Measurements from ENCODE around the gene TRABD2B. TPM values are rescaled to one million over a fixed set of nuclear protein-coding genes. Genes with fewer than 3 reads are reported as not detected.

TRABD2B gene
- total and polyA plus RNA-seq, 2 of the 13 experiments (the other 11 are each of a cell fraction or from before 2014, with no cell fraction given), result 0.04 TPM; not detected in 1

- TF ChIP-seq PATZ1 (CRISPR knock-in tag; IDR thresholded peaks at IDR 0.05), result 0 out of 2 replicates have a peak, but pooled peaks have one; percentile 9
- TF ChIP-seq IKZF1 (IDR thresholded peaks at IDR 0.05), result no peak
- peak; percentile 86 for TF ChIP-seq ZNF263 (CRISPR knock-in tag; IDR thresholded peaks at IDR 0.05)
- TF ChIP-seq HNRNPLL (IDR thresholded peaks at IDR 0.05; ENCODE audit: low read depth, low read length, poor library complexity, severe bottlenecking), result peak; percentile 42
- 0 out of 2 replicates have a peak, but pooled peaks have one; percentile 19 for TF ChIP-seq SPEN (CRISPR knock-in tag; IDR thresholded peaks at IDR 0.05; ENCODE audit: low read depth)
- TF ChIP-seq ZFP91 (CRISPR knock-in tag; IDR thresholded peaks at IDR 0.05; ENCODE audit: borderline replicate concordance), result peak; percentile 23; the same call in 1 of the 2 replicates
- peak; percentile 49; the same call in 1 of the 2 replicates for TF ChIP-seq SALL1 (CRISPR knock-in tag; IDR thresholded peaks at IDR 0.05)
- no peak for TF ChIP-seq BRD4 (CRISPR knock-in tag; IDR thresholded peaks at IDR 0.05)
- 0 out of 2 replicates have a peak, but pooled peaks have one; percentile 21 for TF ChIP-seq FOXO1 (CRISPR knock-in tag; IDR thresholded peaks at IDR 0.05)
- peak; percentile 10 for TF ChIP-seq TEAD3 (CRISPR knock-in tag; optimal IDR thresholded peaks at IDR 0.05; ENCODE audit: borderline replicate concordance)
- 0 out of 2 replicates have a peak, but pooled peaks have one; percentile 21 for TF ChIP-seq ZNF503 (CRISPR knock-in tag; IDR thresholded peaks at IDR 0.05)
- 0 out of 2 replicates have a peak, but pooled peaks have one; percentile 25 for TF ChIP-seq ZFY (CRISPR knock-in tag; IDR thresholded peaks at IDR 0.05)
- TF ChIP-seq MLLT10 (CRISPR knock-in tag; IDR thresholded peaks at IDR 0.05), result no peak
- 0 out of 2 replicates have a peak, but pooled peaks have one; percentile 20 for TF ChIP-seq ZBTB33 (CRISPR knock-in tag; IDR thresholded peaks at IDR 0.05)
- TF ChIP-seq STAG1 (CRISPR knock-in tag; IDR thresholded peaks at IDR 0.05), result peak; percentile 72
- TF ChIP-seq ZNF33A (CRISPR knock-in tag; IDR thresholded peaks at IDR 0.05; ENCODE audit: borderline replicate concordance), result no peak
- no peak for TF ChIP-seq ATF7-NPFF (CRISPR knock-in tag; IDR thresholded peaks at IDR 0.05; ENCODE audit: low read depth)
- TF ChIP-seq ZNF260 (CRISPR knock-in tag; IDR thresholded peaks at IDR 0.05; ENCODE audit: borderline replicate concordance, low read depth), result no peak
- TF ChIP-seq MXD3 (CRISPR knock-in tag; IDR thresholded peaks at IDR 0.05), result 0 out of 2 replicates have a peak, but pooled peaks have one; percentile 41
- TF ChIP-seq TGIF2 (CRISPR knock-in tag; IDR thresholded peaks at IDR 0.05), result no peak
These were observed at the start of gene TRABD2B (continued) for GRCh38 chr1:47997289-47998200.
